K562 (cell line): ENCODE results near the gene VEGFB. TPM values are rescaled to one million over a fixed set of nuclear protein-coding genes. Genes with fewer than 3 reads are reported as not detected.

Experiments used
- ATAC-seq: fragments of 200-7000 bp; cut with Tn5 transposase; 3 replicates; pipeline ENCODE4 v1.9.1; 2020; ENCODE audit warnings: moderate library complexity
- BruUV-seq: library from RNA; stranded (reverse); fragments of 400-500 nt; replicated peaks from 2 replicates; lab custom pipeline; 2021; lab: Mats Ljungman, UMichigan
- CTCF ChIA-PET: fragments of 300-600 bp; formaldehyde crosslinking; extraction: SDS; loops from one replicate; lab custom pipeline; 2021; ENCODE audit warnings: low intra/inter-chr PET ratio; lab: Yijun Ruan, JAX
- POLR2A ChIA-PET: fragments of 300-600, 350-650 bp; sonication (Branson Sonifier 250); formaldehyde crosslinking; extraction: SDS; loops from one replicate; lab custom pipeline; 2021; ENCODE audit warnings: antibody characterized with exemption, inconsistent platforms; lab: Yijun Ruan, JAX
- DNase-seq, 4 experiments: peaks; one replicate each; pipeline versions ENCODE4 v3.0.0 to v3.0.0-alpha.2; 2011 to 2018; ENCODE audit warnings: low spot score in 3 of 4, mixed read lengths in 3 of 4; ENCODE audit errors: extremely low read depth in 1 of 4
- FAIRE-seq: peaks from 2 replicates; lab custom pipeline; 2011; peaks lifted over from hg19 to GRCh38; lab: Jason Lieb, UNC
- H2AFZ ChIP-seq: 2 replicates; pipeline ENCODE4 v1.6.0; 2011; ENCODE audit warnings: low read depth, low read length, control low read depth, inconsistent platforms
- H3K27ac ChIP-seq: fragments of 200-600 bp; 3 replicates; pipeline ENCODE4 v1.8.0; 2011; ENCODE audit warnings: low read depth, mild to moderate bottlenecking, control low read depth, inconsistent platforms, low read length, moderate library complexity, mixed read lengths; ENCODE audit errors: extremely low read depth
- H3K27me3 ChIP-seq, 2 experiments: fragments of 300-600 bp in 1 of 2; 2 replicates in 1 of 2; 3 replicates in 1 of 2; pipeline versions ENCODE4 v1.6.0 to v1.8.0; 2011; ENCODE audit warnings: inconsistent platforms in 2 of 2, low read length in 2 of 2, mild to moderate bottlenecking in 1 of 2, mixed read lengths in 1 of 2, moderate library complexity in 1 of 2; ENCODE audit not compliant: control insufficient read depth in 2 of 2, insufficient read depth in 2 of 2
- H3K36me3 ChIP-seq: fragments of 300-600 bp; 3 replicates; pipeline ENCODE4 v1.8.0; 2011; ENCODE audit warnings: mild to moderate bottlenecking, low read length, inconsistent platforms; ENCODE audit not compliant: control insufficient read depth, insufficient read depth
- H3K4me1 ChIP-seq, 2 experiments: fragments of 200-600 bp in 1 of 2; replicated peaks in 1 of 2; 2 replicates in 1 of 2; 3 replicates in 1 of 2; pipeline versions ENCODE4 v1.5.1 to v1.8.0; 2011; ENCODE audit warnings: inconsistent platforms in 2 of 2, low read length in 2 of 2, mild to moderate bottlenecking in 1 of 2, mixed read lengths in 1 of 2, moderate library complexity in 1 of 2; ENCODE audit not compliant: control insufficient read depth in 2 of 2, insufficient read depth in 2 of 2
- H3K4me2 ChIP-seq: 2 replicates; pipeline ENCODE4 v1.6.1; 2011; ENCODE audit warnings: low read length, control low read depth, inconsistent platforms, mixed read lengths; ENCODE audit not compliant: insufficient read depth
- H3K4me3 ChIP-seq: fragments of 200-600 bp; sonication (generic), shearing (Covaris generic); 2 replicates; pipeline ENCODE4 v1.5.1; 2016; ENCODE audit warnings: control low read depth, inconsistent platforms
- H3K79me2 ChIP-seq: fragments of 200-600 bp; 3 replicates; pipeline ENCODE4 v1.8.0; 2011; ENCODE audit warnings: low read length, inconsistent platforms; ENCODE audit not compliant: control insufficient read depth, insufficient read depth
- H3K9ac ChIP-seq, 2 experiments: 2 replicates each; pipeline versions ENCODE4 v1.6.0 to v1.6.1; 2011; ENCODE audit warnings: low read depth in 2 of 2, low read length in 2 of 2, control low read depth in 1 of 2, inconsistent platforms in 1 of 2, mild to moderate bottlenecking in 1 of 2, mixed read lengths in 1 of 2; ENCODE audit not compliant: insufficient read depth in 1 of 2
- H3K9me1 ChIP-seq: one replicate; pipeline ENCODE4 v1.6.0; 2011; ENCODE audit warnings: inconsistent platforms, mild to moderate bottlenecking, low read length, moderate library complexity; ENCODE audit not compliant: control insufficient read depth, insufficient read depth
- H3K9me3 ChIP-seq: replicated peaks from 2 replicates; pipeline ENCODE4 v1.5.1; 2011; ENCODE audit warnings: low read depth, low read length, inconsistent platforms; ENCODE audit not compliant: control insufficient read depth, insufficient read depth
- H4K20me1 ChIP-seq: replicated peaks from 2 replicates; pipeline ENCODE4 v1.6.1; 2011; ENCODE audit warnings: low read length, inconsistent platforms, mixed read lengths; ENCODE audit not compliant: control insufficient read depth, insufficient read depth
- BMI1 ChIP-seq: fragments of 150-350 bp; IDR thresholded peaks from 2 replicates; pipeline ENCODE4 v1.6.1; 2014; ENCODE audit warnings: low read length
- E2F3 ChIP-seq: fragments of 250-450 bp; sonication (Bioruptor Pico); IDR thresholded peaks from 2 replicates; pipeline ENCODE4 v1.4.0; 2020; ENCODE audit warnings: mild to moderate bottlenecking
- HDAC2 ChIP-seq: fragments of 450-650 bp; IDR thresholded peaks from 2 replicates; pipeline ENCODE4 v1.6.1; 2016; ENCODE audit warnings: mild to moderate bottlenecking
- HDAC3 ChIP-seq: fragments of 450-650 bp; IDR thresholded peaks from 2 replicates; pipeline ENCODE4 v1.6.1; 2018; ENCODE audit warnings: borderline replicate concordance, mild to moderate bottlenecking, moderate library complexity; ENCODE audit not compliant: partially characterized antibody
- JUNB ChIP-seq: fragments of 450-650 bp; formaldehyde crosslinking; conservative IDR thresholded peaks from 2 replicates; pipeline ENCODE4 v1.4.0; 2020; ENCODE audit warnings: mild to moderate bottlenecking
- NFXL1 ChIP-seq: fragments of 450-650 bp; formaldehyde crosslinking; IDR thresholded peaks from 2 replicates; pipeline ENCODE4 v1.4.0; 2021; ENCODE audit warnings: mild to moderate bottlenecking
- SMARCB1 ChIP-seq: IDR thresholded peaks from 2 replicates; pipeline ENCODE4 v1.6.1; 2011; ENCODE audit warnings: improper control_type of control experiment, low read depth; ENCODE audit not compliant: insufficient read length
- SMC3 ChIP-seq: conservative IDR thresholded peaks from 2 replicates; pipeline ENCODE4 v1.6.1; 2011; ENCODE audit warnings: low read depth, low read length, improper control_type of control experiment; ENCODE audit not compliant: insufficient read depth
- SRSF7 ChIP-seq: fragments of 200-400 bp; formaldehyde crosslinking; optimal IDR thresholded peaks from 2 replicates; pipeline ENCODE3; 2017; ENCODE audit warnings: mild to moderate bottlenecking, low read depth, low read length
- ZKSCAN1 ChIP-seq: fragments of 150-350 bp; IDR thresholded peaks from 2 replicates; pipeline ENCODE4 v1.6.1; 2016; ENCODE audit warnings: low read depth, low read length
- ZNF134 ChIP-seq: fragments of 250-450 bp; sonication (Bioruptor Pico); conservative IDR thresholded peaks from 2 replicates; pipeline ENCODE4 v1.4.0; 2020
- ZNF354B ChIP-seq: fragments of 250-450 bp; sonication (Bioruptor Pico); IDR thresholded peaks from 2 replicates; pipeline ENCODE4 v1.4.0; 2020
- WGBS: fragments of 100-300 bp; shearing (Covaris generic); methylation state at CpG from one replicate; pipeline ENCODE4 v1.1.6; 2016; ENCODE audit warnings: low coverage, mixed read lengths; ENCODE audit not compliant: insufficient coverage; ENCODE audit errors: missing lambda C conversion rate; 5-methylcytosine and 5-hydroxymethylcytosine counted together
- in situ Hi-C: fragments of 300-500 bp; cut with MboI; formaldehyde crosslinking; loops from 4 replicates; pipeline ENCODE4 v1.15.0; 2018; ENCODE audit warnings: inconsistent platforms, mixed read lengths
- intact Hi-C: fragments of 100-400 bp; cut with micrococcal nuclease; formaldehyde crosslinking; loops from 2 replicates; pipeline ENCODE4 v1.14.2; 2022
- polyA plus RNA-seq, 8 experiments: library from polyadenylated mRNA; depleted of rRNA in 4 of 8; stranded (reverse) in 5 of 8; unstranded in 3 of 8; fragments of >200 nt; fragmentation: Nextera tagmentation in 2 of 8; fragmentation: Illumina TruSeq in 1 of 8; extraction: Ambion mirVana in 2 of 8; extraction: Trizol in 1 of 8; gene quantifications; 2 replicates each; pipeline versions ENCODE4 v1.2.1 to v1.2.3, GENCODE V29; 2011 to 2014; ENCODE audit warnings: inconsistent platforms in 1 of 8, missing spikeins in 1 of 8
- total RNA-seq, 7 experiments: library from RNA; depleted of rRNA in 6 of 7; stranded (reverse); fragments of >200 nt in 6 of 7; fragmentation: Illumina TruSeq in 2 of 7; extraction: Trizol in 2 of 7; gene quantifications; 2 replicates each; pipeline versions ENCODE4 v1.2.1 to v1.2.3, GENCODE V29; 2011 to 2021; ENCODE audit warnings: low replicate concordance in 1 of 7
- TF ChIP-seq, protein P1 (sequence below), 2 experiments: fragments of 450-650 bp; IDR thresholded peaks; 2 replicates each; pipeline ENCODE4 v1.6.1; 2018; ENCODE audit warnings: mild to moderate bottlenecking in 2 of 2, low read depth in 1 of 2; ENCODE audit not compliant: partially characterized antibody in 2 of 2
- TF ChIP-seq, protein P2 (sequence below): fragments of 250-450 bp; sonication (Bioruptor Pico); IDR thresholded peaks from 2 replicates; pipeline ENCODE4 v1.4.0; 2020; ENCODE audit warnings: mild to moderate bottlenecking, moderate library complexity, borderline replicate concordance

The VEGFB gene
- total and polyA plus RNA-seq, 9 of the 15 experiments (the other 6 are each of a cell fraction or from before 2014, with no cell fraction given), result 11.0 to 83.4 (median 25.7) TPM

DNA sequence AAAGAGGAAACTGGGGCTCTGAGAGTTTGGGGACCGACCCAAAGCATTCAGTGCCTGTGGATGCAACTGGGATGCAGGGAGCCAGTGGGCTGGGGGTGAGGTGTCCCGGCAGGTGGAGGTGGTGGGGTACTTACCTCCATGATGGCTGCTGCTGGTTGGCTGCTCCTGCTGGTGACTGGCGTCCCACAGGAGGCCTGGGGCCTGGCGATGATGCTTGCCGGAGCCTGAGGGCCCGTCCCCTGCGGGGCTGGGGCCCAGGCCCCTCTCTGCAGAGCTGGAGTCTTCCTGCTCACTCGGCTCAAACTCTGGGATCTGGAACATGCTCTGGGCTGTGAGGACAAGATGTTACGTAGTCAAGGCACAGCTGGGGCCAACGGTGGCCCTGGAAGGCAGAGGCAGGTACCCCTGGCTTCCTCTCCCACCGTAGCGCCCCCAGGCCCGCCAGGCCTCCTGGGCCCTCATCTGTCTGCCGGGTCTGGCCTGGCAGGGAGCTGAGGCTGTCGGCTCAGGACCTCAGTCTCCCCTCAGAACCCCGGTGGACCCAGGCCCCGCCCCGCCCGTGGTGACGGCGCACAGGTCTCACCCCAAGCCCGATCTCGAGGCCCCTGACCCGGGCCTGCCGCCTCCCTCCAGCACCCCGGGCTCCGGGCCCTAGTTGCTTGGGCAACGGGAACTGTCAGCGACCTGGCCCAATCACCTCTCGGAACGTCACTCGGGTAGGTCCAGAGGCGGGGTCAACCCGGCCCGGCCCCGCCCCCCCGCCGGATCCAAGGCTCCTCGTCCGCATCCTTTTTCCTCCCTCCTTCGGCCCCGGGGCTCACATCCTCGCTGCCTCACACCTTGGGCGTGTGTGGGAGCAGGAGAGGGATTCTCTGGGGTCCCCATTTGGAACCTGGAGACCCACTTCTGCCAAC is 49.9 kb downstream of the VEGFB start, which contains the start of gene BAD:
BAD (minus strand) TSS at position 618 of the 914 bp plus-strand sequence; CDS start at position 321, 297 bp downstream.
- H3K9ac ChIP-seq, result peak within 1 kb of the TSS; percentile 69 to 95
- in situ Hi-C loops, result no loop called here
- no peak for TF ChIP-seq E2F3 (CRISPR knock-in tag)
- 0 out of 2 replicates have a peak, but pooled peaks have one; percentile 2 for TF ChIP-seq ZKSCAN1
- TF ChIP-seq NFXL1 (CRISPR knock-in tag), result no peak
- no peak for TF ChIP-seq SMARCB1
- no peak for TF ChIP-seq ZNF354B (CRISPR knock-in tag)
- TF ChIP-seq HDAC2, result 0 out of 2 replicates have a peak, but pooled peaks have one; percentile 41
- TF ChIP-seq SMC3, result 0 out of 2 replicates have a peak, but pooled peaks have one; percentile 2
- TF ChIP-seq SRSF7, result no peak
- TF ChIP-seq ZNF134 (CRISPR knock-in tag), result no peak
- peak; percentile 90 for TF ChIP-seq BMI1
- TF ChIP-seq JUNB (CRISPR knock-in tag), result no peak
- no peak for TF ChIP-seq HDAC3
- TF ChIP-seq, protein P1, sequence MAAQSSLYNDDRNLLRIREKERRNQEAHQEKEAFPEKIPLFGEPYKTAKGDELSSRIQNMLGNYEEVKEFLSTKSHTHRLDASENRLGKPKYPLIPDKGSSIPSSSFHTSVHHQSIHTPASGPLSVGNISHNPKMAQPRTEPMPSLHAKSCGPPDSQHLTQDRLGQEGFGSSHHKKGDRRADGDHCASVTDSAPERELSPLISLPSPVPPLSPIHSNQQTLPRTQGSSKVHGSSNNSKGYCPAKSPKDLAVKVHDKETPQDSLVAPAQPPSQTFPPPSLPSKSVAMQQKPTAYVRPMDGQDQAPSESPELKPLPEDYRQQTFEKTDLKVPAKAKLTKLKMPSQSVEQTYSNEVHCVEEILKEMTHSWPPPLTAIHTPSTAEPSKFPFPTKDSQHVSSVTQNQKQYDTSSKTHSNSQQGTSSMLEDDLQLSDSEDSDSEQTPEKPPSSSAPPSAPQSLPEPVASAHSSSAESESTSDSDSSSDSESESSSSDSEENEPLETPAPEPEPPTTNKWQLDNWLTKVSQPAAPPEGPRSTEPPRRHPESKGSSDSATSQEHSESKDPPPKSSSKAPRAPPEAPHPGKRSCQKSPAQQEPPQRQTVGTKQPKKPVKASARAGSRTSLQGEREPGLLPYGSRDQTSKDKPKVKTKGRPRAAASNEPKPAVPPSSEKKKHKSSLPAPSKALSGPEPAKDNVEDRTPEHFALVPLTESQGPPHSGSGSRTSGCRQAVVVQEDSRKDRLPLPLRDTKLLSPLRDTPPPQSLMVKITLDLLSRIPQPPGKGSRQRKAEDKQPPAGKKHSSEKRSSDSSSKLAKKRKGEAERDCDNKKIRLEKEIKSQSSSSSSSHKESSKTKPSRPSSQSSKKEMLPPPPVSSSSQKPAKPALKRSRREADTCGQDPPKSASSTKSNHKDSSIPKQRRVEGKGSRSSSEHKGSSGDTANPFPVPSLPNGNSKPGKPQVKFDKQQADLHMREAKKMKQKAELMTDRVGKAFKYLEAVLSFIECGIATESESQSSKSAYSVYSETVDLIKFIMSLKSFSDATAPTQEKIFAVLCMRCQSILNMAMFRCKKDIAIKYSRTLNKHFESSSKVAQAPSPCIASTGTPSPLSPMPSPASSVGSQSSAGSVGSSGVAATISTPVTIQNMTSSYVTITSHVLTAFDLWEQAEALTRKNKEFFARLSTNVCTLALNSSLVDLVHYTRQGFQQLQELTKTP (IDR thresholded peaks at IDR 0.05; ENCODE audit: low read depth in 1 of 2, partially characterized antibody in 2 of 2), result no peak
- TF ChIP-seq, protein P2, sequence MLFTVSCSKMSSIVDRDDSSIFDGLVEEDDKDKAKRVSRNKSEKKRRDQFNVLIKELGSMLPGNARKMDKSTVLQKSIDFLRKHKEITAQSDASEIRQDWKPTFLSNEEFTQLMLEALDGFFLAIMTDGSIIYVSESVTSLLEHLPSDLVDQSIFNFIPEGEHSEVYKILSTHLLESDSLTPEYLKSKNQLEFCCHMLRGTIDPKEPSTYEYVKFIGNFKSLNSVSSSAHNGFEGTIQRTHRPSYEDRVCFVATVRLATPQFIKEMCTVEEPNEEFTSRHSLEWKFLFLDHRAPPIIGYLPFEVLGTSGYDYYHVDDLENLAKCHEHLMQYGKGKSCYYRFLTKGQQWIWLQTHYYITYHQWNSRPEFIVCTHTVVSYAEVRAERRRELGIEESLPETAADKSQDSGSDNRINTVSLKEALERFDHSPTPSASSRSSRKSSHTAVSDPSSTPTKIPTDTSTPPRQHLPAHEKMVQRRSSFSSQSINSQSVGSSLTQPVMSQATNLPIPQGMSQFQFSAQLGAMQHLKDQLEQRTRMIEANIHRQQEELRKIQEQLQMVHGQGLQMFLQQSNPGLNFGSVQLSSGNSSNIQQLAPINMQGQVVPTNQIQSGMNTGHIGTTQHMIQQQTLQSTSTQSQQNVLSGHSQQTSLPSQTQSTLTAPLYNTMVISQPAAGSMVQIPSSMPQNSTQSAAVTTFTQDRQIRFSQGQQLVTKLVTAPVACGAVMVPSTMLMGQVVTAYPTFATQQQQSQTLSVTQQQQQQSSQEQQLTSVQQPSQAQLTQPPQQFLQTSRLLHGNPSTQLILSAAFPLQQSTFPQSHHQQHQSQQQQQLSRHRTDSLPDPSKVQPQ, result no peak

More for the DNA sequence above, 49.9 kb downstream of the VEGFB start, which contains the start of gene BAD:
- intact Hi-C loops, result no loop called here
- Histone ChIP-seq H3K4me1 (peaks cover 7 to 43% of the 10 kb centered on the region in 2 experiments; a peak in 4 of 5 replicates), H3K9me3 (no peaks in the 10 kb centered on the region), H3K79me2 (peaks cover 12% of the 10 kb centered on the region; the same call in 1 of the 3 replicates), H3K4me3 (peak within 1 kb of the TSS; percentile 91), H2AFZ (peak within 1 kb of the TSS; percentile 93), H3K27ac (peak within 1 kb of the TSS; percentile 79), H3K36me3 (peaks cover 4% of the 10 kb centered on the region; the same call in 1 of the 3 replicates), H3K27me3 (no peaks in the 10 kb centered on the region), H3K9me1 (no peaks in the 10 kb centered on the region), H4K20me1 (no peaks in the 10 kb centered on the region), H3K4me2 (peak within 1 kb of the TSS; percentile 80)
- ChIA-PET CTCF (interaction anchor here (0.8 kb wide), 1 partner anchor 13 kb away, joined by 3 read pairs; no protein-coding TSS in a partner anchor), POLR2A (interaction anchor here (0.5 to 5.1 kb wide), 10 partner anchors 10 to 188 kb away, joined by 3 to 54 read pairs (median 4); partner anchors contain the start of genes ESRRA, FERMT3 and STIP1)
- ATAC-seq, result peak; percentile 96
- TSS peak; percentile 69 for BruUV-seq
- FAIRE-seq, result peak; percentile 98
- 21% methylated on average over 17 of the region's 44 CpGs for WGBS
- DNase-seq, result peak; percentile 97 to 99 (median 98)
